G401 (cell line): ENCODE data around the gene ACACA. TPM values are rescaled to one million over a fixed set of nuclear protein-coding genes. Genes with fewer than 3 reads are reported as not detected.
A peak's percentile ranks its signal among the peaks of the same experiment; 100 is the strongest.
"Not testable (repeated sequence)": the region's sequence is repeated elsewhere in the genome, so short reads cannot be mapped to it uniquely, and the experiment has no call there.

Experiments
- DNase-seq: peaks from one replicate; pipeline ENCODE4 v3.0.0-alpha.2; 2015; ENCODE audit warnings: low spot score
- in situ Hi-C: cut with HindIII; loops from 2 replicates; pipeline ENCODE4 v1.10.0; 2016; ENCODE audit warnings: low sequenced_read_pairs, mixed read lengths
- total RNA-seq: library from RNA; depleted of rRNA; stranded (reverse); fragments of >200 nt; shearing (Covaris generic); gene quantifications from 2 replicates; pipeline ENCODE4 v1.2.3, GENCODE V29; 2014

The ACACA gene
- total RNA-seq, 1 experiment from 2014 or later: 128 TPM

DNA sequence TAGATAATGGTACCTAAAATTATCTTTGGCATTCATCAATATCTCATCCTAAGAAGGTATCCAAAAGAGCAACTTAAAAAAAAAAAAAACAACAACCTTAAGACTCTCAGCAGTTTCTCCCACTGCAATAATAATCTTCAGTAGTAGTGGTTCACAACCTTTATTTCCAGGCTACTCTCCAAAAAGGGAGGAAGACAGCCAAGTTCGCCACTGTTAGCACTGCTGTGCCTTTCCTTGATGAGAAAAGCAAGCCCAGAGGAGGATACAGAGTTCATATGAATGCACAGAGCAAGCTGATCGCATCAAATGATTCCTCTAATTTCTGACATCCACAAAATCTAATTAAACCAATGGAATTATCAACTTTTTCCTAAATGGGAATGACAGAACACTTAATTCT, 258.5 kb downstream of the ACACA start:
- DNase-seq: peak; percentile 40
- in situ Hi-C loops: no loop called here

DNA sequence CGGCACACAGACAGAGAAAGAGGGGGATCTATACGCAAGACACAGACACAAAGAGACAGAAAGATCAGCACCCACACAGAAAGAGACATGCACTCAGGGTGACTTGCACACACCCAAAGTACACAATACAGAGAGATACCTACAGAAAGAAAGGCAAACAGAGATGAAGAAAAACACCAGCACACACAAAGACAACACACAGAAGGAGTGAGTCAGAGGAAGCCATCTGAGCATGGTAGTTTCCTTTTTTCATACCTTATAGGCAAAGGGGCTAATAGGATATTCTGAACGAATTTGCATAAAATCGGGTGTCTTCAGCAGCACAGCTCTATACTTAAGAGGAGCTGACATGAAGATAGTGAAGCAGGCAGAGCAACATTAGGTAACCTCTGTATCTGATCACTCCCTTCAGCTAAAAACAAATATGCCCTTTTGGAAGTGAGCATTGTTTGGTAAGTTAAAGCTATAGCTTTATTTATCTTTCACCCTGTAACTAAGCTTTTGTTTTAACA, 259.3 kb downstream of the ACACA start:
- DNase-seq: no peak
- in situ Hi-C loops: no loop called here

GRCh38 chr17:37146086-37147064, 260.3 kb downstream of the ACACA start:
- DNase-seq: no peak
- in situ Hi-C loops: no loop called here

DNA sequence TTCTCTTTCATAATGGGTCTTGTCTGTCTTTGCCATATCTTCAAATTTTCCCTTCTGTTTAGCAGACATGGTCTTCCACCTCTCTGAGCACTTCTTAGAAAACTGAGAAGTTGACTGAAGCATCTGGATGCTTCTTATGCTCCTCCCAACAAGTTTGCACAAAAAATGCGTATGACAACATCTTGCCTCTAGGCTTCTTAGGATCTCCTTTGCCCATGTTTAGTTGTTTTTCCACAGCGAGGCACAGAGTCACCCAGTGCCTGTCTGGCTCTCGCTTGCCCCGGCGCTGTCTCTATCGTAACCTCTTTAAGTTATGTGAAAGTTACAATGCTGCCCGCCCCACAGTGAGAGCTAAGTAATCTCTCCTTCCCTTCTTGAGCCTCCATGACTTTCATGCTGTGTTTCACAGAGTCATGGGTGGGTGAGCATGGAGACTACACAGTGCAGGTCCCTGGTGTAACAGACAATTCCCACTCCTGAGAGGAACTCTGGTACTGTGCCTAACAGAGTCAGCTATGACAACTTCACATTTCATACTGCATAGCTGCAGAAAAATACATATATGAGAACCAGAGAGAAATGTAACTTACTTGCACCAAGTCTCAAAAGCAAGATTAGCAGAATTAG, 262.4 kb downstream of the ACACA start:
- in situ Hi-C loops: no loop called here

GRCh38 chr17:37143558-37143957, 263.1 kb downstream of the ACACA start:
- DNase-seq, in situ Hi-C loops: not testable (repeated sequence)

More for the DNA sequence above, 262.4 kb downstream of the ACACA start:
- DNase-seq: no peak

GRCh38 chr17:37142294-37142896, 264.2 kb downstream of the ACACA start:
- in situ Hi-C loops: no loop called here
- no peak for DNase-seq

- no peak for DNase-seq
- in situ Hi-C loops: no loop called here
These were observed 268.0 kb downstream of the ACACA start for GRCh38 chr17:37138571-37139120.

- no peak for DNase-seq
- in situ Hi-C loops: no loop called here
These were observed 268.6 kb downstream of the ACACA start for GRCh38 chr17:37137906-37138514.

DNA sequence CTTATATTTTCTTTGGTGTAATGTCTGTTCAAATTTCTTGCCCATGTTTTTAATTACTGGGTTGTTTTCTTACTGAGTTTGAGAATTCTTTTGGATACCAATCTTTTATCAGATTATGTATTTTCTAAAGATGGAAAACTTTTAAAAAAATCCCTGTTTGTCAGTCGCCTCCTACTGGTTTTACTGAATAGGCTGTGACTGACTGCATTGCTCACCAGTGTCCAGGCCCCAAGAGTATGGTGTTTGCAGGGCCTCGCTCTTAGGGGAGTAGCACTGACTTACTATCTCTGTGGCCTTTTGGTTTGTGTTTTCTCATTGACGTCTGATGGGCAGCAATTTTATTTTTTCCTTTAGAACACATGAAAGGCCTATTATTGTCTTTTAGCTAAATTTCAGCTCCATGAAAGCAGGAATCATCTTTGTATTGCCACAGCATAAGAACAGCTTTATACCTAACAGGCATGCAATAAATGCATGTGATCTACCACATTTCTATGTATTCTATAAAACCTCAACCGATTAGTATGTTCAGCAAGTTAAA, 269.5 kb downstream of the ACACA start:
- in situ Hi-C loops: no loop called here
- no peak for DNase-seq

DNA sequence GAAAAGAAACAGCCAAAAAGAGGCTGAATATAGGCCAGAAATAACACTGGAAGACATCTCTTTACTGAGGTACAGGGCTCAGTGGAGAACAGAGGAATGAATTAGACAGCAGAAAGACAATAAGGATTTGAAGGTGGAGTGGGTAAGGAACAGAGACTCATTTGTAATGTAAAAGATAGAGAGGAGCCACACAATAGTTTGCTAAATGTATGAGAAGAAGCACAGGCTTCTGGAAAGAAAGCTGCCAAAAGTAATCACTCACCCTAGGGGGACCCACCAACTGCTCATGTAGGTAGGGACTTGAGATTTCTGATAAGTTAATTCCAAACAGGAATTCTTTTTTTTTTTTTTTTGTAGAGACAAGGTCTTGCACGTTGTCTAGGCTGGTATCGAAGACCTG, 271.1 kb downstream of the ACACA start:
- no peak for DNase-seq
- in situ Hi-C loops: no loop called here

DNA sequence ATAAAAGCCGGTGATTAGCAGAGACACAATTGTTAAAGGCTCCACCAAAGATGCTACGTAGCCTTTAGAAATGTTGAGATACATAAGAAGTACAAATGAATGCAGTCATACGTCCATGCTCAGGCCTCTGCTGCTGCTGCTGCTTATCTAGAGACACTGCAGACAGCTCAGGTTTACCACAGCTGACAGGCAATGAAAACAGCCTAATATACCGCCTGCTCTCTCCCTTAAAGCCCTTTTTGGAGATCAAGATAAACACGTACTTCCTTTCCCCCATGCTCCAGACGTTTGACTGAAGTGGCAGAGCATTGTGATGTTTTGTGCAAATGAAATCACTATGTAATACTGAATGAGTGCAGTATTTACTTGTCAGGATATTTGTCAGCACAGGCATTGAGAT, 272.6 kb downstream of the ACACA start:
- in situ Hi-C loops: no loop called here
- no peak for DNase-seq

- no peak for DNase-seq
- in situ Hi-C loops: no loop called here
These were observed 273.5 kb downstream of the ACACA start for GRCh38 chr17:37133136-37133535.

DNA sequence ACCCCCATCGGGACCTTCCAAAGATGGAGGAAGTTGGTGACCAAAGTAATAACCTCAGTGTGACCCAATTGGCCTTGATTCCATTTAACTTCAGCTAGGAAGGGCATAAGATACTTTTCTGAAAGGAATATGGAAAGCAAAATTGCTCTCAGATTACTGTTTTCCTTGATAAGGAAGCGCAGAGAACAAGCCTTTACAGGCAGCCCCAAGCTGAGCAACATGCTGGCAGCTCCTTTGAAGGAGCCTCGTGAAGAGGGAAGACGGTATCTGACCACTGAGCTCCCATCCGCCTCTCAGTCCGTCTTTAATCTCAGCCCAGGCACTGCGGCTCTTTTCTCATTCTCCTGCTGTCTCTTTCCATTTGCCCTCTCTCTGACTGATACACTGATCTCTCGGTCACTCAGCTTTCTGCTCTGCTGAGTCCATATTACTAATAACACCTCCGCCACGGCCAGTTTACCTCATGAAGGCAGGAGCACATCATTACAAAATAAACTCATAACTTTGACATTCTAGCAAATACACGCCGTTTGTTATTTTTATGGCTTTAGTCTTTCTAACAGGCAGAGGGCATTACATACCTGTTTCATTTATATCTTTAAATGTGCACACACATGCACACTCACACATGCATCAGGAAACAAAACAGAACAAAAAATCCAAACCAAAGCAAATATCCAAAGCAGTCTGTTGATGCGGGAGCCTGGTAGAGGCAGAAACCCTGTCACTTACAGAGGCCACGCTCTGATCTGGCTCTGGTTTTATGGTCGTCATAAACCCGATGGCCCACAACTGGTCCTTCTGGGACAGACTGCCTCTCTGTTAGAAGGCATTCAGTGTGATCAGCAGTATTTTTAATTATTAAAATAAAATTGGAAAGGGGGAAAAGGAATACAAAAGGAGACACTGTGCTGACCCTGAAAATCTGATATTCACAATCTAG, 274.7 kb downstream of the ACACA start:
- in situ Hi-C loops: no loop called here
- no peak for DNase-seq

- DNase-seq: no peak
- in situ Hi-C loops: no loop called here
These were observed 275.6 kb downstream of the ACACA start for GRCh38 chr17:37130984-37131446.

DNA sequence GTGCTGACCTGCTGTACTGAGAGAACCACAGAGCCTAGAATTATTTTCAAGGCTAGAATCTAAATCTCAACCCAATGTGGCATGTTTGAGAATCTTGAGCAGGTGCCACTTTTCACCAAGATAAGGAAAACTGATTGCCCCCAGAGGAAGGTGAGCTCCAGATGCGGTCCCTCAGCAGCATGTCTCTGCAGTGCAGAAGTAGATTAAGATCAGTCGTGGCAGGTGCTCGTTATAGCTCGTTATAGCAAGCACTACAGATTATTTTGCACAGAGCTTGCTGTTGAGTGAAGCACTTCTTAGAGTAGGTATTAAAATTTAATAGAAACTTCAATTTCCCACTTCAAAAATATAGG, 281.8 kb downstream of the ACACA start:
- in situ Hi-C loops: no loop called here
- no peak for DNase-seq

GRCh38 chr17:37123941-37124820, 282.5 kb downstream of the ACACA start:
- in situ Hi-C loops: no loop called here
- DNase-seq: no peak

- in situ Hi-C loops: no loop called here
- no peak for DNase-seq
These were observed 283.2 kb downstream of the ACACA start for GRCh38 chr17:37123386-37123785.
